ENCODE data around the gene OR2S2. TPM values are rescaled to one million over a fixed set of nuclear protein-coding genes. Genes with fewer than 3 reads are reported as not detected.
A peak's percentile ranks its signal among the peaks of the same experiment; 100 is the strongest.

Gene OR2S2
- total and polyA plus RNA-seq, 2 experiments from 2014 or later, result 0.11 to 0.30 TPM

- Histone ChIP-seq H3K9me2 (ENCODE audit: insufficient read depth) (no peaks in the 10 kb centered on the region), H3K79me2 (ENCODE audit: insufficient read depth) (no peaks in the 10 kb centered on the region), H3K4me1 (ENCODE audit: insufficient read depth) (peaks cover 49% of the 10 kb centered on the region), H3F3A (ENCODE audit: insufficient read depth) (peaks cover 23% of the 10 kb centered on the region), H3K4me3 (no peak overlapping the region), H3K27me3 (replicated peaks; ENCODE audit: insufficient read depth) (no peaks in the 10 kb centered on the region), H3K27ac (no peak overlapping the region), H3K36me3 (ENCODE audit: low read depth) (no peaks in the 10 kb centered on the region), H3K9ac (no peak overlapping the region), H2AFZ (no peak overlapping the region), H3K4me2 (ENCODE audit: unreplicated experiment) (no peak overlapping the region), H4K20me1 (ENCODE audit: insufficient read depth) (no peaks in the 10 kb centered on the region), H3K9me3 (ENCODE audit: low read depth) (no peaks in the 10 kb centered on the region)
- in situ Hi-C loops (cut with MboI), result no loop called here
- 87 to 93% methylated on average over 3 of the region's 3 CpGs for WGBS, 2 experiments (ENCODE audit: low coverage in 1 of 2, low lambda C conversion rate in 2 of 2, missing lambda C conversion rate in 2 of 2)
- DNase-seq, result no peak
- TF ChIP-seq EZH2 (IDR thresholded peaks at IDR 0.05; ENCODE audit: insufficient read depth, poor library complexity, severe bottlenecking), result no peak
- no peak for TF ChIP-seq EZH2phosphoT487 (IDR thresholded peaks at IDR 0.05; ENCODE audit: insufficient read depth, low read depth)
Observed at GRCh38 chr9:35932735-35933134, 25.2 kb downstream of the OR2S2 start.

GRCh38 chr9:35930989-35931388 is 27.0 kb downstream of the OR2S2 start:
- WGBS, 2 experiments (ENCODE audit: low coverage in 1 of 2, low lambda C conversion rate in 2 of 2, missing lambda C conversion rate in 2 of 2), result 92 to 96% methylated on average over 3 of the region's 3 CpGs

DNA sequence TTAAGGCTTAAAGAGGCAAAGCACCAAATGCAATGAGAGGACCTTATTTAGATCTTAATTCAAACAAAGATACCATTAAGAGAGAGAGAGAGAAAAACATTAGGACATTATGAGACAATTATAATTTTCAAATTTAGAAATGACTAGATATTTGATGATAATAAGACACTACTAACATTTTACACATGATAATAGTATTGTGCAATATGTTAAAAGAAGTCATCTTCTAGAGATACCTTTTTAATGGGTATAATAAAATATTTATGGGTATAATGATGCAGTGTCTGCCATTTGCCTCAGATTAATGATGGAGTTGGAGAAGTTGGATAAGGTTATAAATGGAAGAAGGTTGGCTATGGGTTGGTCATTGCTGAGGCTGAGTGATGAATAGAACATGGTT is 27.4 kb downstream of the OR2S2 start:
- H3K9me3 ChIP-seq (ENCODE audit: low read depth), result no peaks in the 10 kb centered on the region
- H3F3A ChIP-seq (ENCODE audit: insufficient read depth), result peaks cover 12% of the 10 kb centered on the region; the same call in 1 of the 2 replicates
- DNase-seq, result no peak
- no peak overlapping the region for H3K4me3 ChIP-seq
- no peaks in the 10 kb centered on the region for H4K20me1 ChIP-seq (ENCODE audit: insufficient read depth)
- H3K9ac ChIP-seq, result no peak overlapping the region
- H3K36me3 ChIP-seq (ENCODE audit: low read depth), result no peaks in the 10 kb centered on the region
- no peak overlapping the region for H2AFZ ChIP-seq
- H3K79me2 ChIP-seq (ENCODE audit: insufficient read depth), result no peaks in the 10 kb centered on the region
- TF ChIP-seq EZH2phosphoT487 (IDR thresholded peaks at IDR 0.05; ENCODE audit: insufficient read depth, low read depth), result no peak
- no peak for TF ChIP-seq EZH2 (IDR thresholded peaks at IDR 0.05; ENCODE audit: insufficient read depth, poor library complexity, severe bottlenecking)
- no peaks in the 10 kb centered on the region for H3K27me3 ChIP-seq (replicated peaks; ENCODE audit: insufficient read depth)
- H3K4me1 ChIP-seq (ENCODE audit: insufficient read depth), result peaks cover 27% of the 10 kb centered on the region
- H3K27ac ChIP-seq, result no peak overlapping the region
- no peaks in the 10 kb centered on the region for H3K9me2 ChIP-seq (ENCODE audit: insufficient read depth)
- no peak overlapping the region for H3K4me2 ChIP-seq (ENCODE audit: unreplicated experiment)
- in situ Hi-C loops (cut with MboI), result no loop called here

More at GRCh38 chr9:35930989-35931388, 27.0 kb downstream of the OR2S2 start:
- in situ Hi-C loops (cut with MboI), result no loop called here
- no peak overlapping the region for H3K4me3 ChIP-seq
- H3K9me2 ChIP-seq (ENCODE audit: insufficient read depth), result no peaks in the 10 kb centered on the region
- no peak overlapping the region for H3K9ac ChIP-seq
- no peaks in the 10 kb centered on the region for H3K9me3 ChIP-seq (ENCODE audit: low read depth)
- 0 out of 2 replicates have a peak overlapping the region, but pooled peaks have one; percentile 6 for H2AFZ ChIP-seq
- no peaks in the 10 kb centered on the region for H3K79me2 ChIP-seq (ENCODE audit: insufficient read depth)
- no peaks in the 10 kb centered on the region for H3K27me3 ChIP-seq (replicated peaks; ENCODE audit: insufficient read depth)
- no peak overlapping the region for H3K4me2 ChIP-seq (ENCODE audit: unreplicated experiment)
- no peaks in the 10 kb centered on the region for H3K36me3 ChIP-seq (ENCODE audit: low read depth)
- H3F3A ChIP-seq (ENCODE audit: insufficient read depth), result peaks cover 10% of the 10 kb centered on the region
- H3K4me1 ChIP-seq (ENCODE audit: insufficient read depth), result peaks cover 32% of the 10 kb centered on the region
- no peaks in the 10 kb centered on the region for H4K20me1 ChIP-seq (ENCODE audit: insufficient read depth)
- no peak for DNase-seq
- TF ChIP-seq EZH2phosphoT487 (IDR thresholded peaks at IDR 0.05; ENCODE audit: insufficient read depth, low read depth) (no peak), EZH2 (IDR thresholded peaks at IDR 0.05; ENCODE audit: insufficient read depth, poor library complexity, severe bottlenecking) (no peak)
- H3K27ac ChIP-seq, result no peak overlapping the region

- Histone ChIP-seq H3K4me1 (ENCODE audit: insufficient read depth) (peaks cover 32% of the 10 kb centered on the region), H3K27me3 (replicated peaks; ENCODE audit: insufficient read depth) (no peaks in the 10 kb centered on the region), H3K9me3 (ENCODE audit: low read depth) (no peaks in the 10 kb centered on the region), H3K4me3 (no peak overlapping the region), H4K20me1 (ENCODE audit: insufficient read depth) (no peaks in the 10 kb centered on the region), H3K79me2 (ENCODE audit: insufficient read depth) (no peaks in the 10 kb centered on the region), H3K4me2 (ENCODE audit: unreplicated experiment) (no peak overlapping the region), H3K9ac (no peak overlapping the region), H3K27ac (no peak overlapping the region), H3F3A (ENCODE audit: insufficient read depth) (peaks cover 23% of the 10 kb centered on the region), H2AFZ (0 out of 2 replicates have a peak overlapping the region, but pooled peaks have one; percentile 40), H3K9me2 (ENCODE audit: insufficient read depth) (no peaks in the 10 kb centered on the region), H3K36me3 (ENCODE audit: low read depth) (no peaks in the 10 kb centered on the region)
- 82 to 89% methylated on average over 6 of the region's 6 CpGs for WGBS, 2 experiments (ENCODE audit: low coverage in 1 of 2, low lambda C conversion rate in 2 of 2, missing lambda C conversion rate in 2 of 2)
- no peak for DNase-seq
- TF ChIP-seq EZH2 (IDR thresholded peaks at IDR 0.05; ENCODE audit: insufficient read depth, poor library complexity, severe bottlenecking) (no peak), EZH2phosphoT487 (IDR thresholded peaks at IDR 0.05; ENCODE audit: insufficient read depth, low read depth) (no peak)
- in situ Hi-C loops (cut with MboI), result no loop called here
Observed at GRCh38 chr9:35929453-35929718, 28.6 kb downstream of the OR2S2 start.

All from GM23248 (cell line).